Peyer's patch (tissue), 4 donors: ENCODE results near the gene MBNL2. TPM values are rescaled to one million over a fixed set of nuclear protein-coding genes. Genes with fewer than 3 reads are reported as not detected.
A peak's percentile ranks its signal among the peaks of the same experiment; 100 is the strongest.

Experiments
- DNase-seq, 3 donors: peaks; one replicate each; pipeline ENCODE4 v3.0.0-alpha.2; 2017 to 2019
- H3K27ac ChIP-seq, 4 donors: fragments of 200-600 bp; sonication (generic); one replicate each; pipeline ENCODE4 v1.5.1; 2016 to 2019
- H3K27me3 ChIP-seq, 2 donors: fragments of 200-600 bp; sonication (generic); one replicate each; pipeline ENCODE4 v1.5.1; 2019
- H3K36me3 ChIP-seq, 3 donors: fragments of 200-600 bp; sonication (generic); one replicate each; pipeline ENCODE4 v1.5.1; 2016 to 2019
- H3K4me1 ChIP-seq, 4 donors: fragments of 200-600 bp; sonication (generic); one replicate each; pipeline ENCODE4 v1.5.1; 2016 to 2019
- H3K4me3 ChIP-seq, 4 donors: fragments of 200-600 bp; sonication (generic); 1 replicate in 3 of 4; 2 replicates in 1 of 4; pipeline ENCODE4 v1.5.1; 2016 to 2019; ENCODE audit warnings: mild to moderate bottlenecking in 1 of 4
- H3K9me3 ChIP-seq, 4 donors: fragments of 200-600 bp; sonication (generic); one replicate each; pipeline ENCODE4 v1.5.1; 2016 to 2019; ENCODE audit warnings: mild to moderate bottlenecking in 1 of 4
- CTCF ChIP-seq, 6 experiments: fragments of 450-650 bp in 4 of 6; fragments of 200-600 bp in 2 of 6; sonication (generic) in 1 of 6; IDR thresholded peaks; one replicate each; pipeline ENCODE4 v1.5.1; 2017 to 2019; ENCODE audit warnings: antibody characterized with exemption in 6 of 6, mild to moderate bottlenecking in 3 of 6, moderate library complexity in 1 of 6
- POLR2A ChIP-seq, 2 donors: fragments of 450-650 bp; IDR thresholded peaks; one replicate each; pipeline ENCODE4 v1.5.1; 2017; ENCODE audit warnings: antibody characterized with exemption in 2 of 2, mild to moderate bottlenecking in 2 of 2, moderate library complexity in 2 of 2
- total RNA-seq, 4 donors: library from RNA; depleted of rRNA; stranded (reverse); fragments of >200 nt; gene quantifications; one replicate each; pipeline ENCODE4 v1.1.0, GENCODE V29; 2016

MBNL2 gene
- total RNA-seq, 4 donors from 2014 or later, result 27.0 to 44.6 (median 36.3) TPM

DNA sequence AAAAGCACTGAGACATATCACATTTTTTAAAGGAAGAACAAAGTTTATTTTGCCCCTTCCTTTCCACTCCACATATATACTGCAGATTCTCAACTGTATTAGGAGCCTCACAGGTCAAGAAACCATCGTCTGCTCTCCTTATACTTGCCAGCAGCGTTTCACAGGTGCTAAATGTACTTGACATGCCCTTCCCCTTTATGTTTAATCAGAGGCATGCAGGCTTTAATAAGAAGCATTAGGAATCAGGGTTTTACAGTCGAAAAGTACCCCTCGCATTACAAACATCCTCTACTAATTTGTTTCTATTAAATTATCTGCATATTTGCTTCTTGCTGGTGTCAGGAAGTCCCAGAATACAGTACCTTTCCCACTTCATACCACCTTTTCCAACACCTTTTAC lies 208.2 kb downstream of the MBNL2 start:
- Histone ChIP-seq H3K4me1 (peaks cover 0 to 10% (median 2%) of the 10 kb centered on the region in 4 donors), H3K27me3 (no peaks in the 10 kb centered on the region), H3K9me3 (no peaks in the 10 kb centered on the region), H3K27ac (peak overlapping the region in 1 of 4 donors; percentile 10), H3K36me3 (no peaks in the 10 kb centered on the region), H3K4me3 (no peak overlapping the region)
- no peak for DNase-seq
- TF ChIP-seq CTCF (IDR thresholded peaks at IDR 0.05), result no peak

DNA sequence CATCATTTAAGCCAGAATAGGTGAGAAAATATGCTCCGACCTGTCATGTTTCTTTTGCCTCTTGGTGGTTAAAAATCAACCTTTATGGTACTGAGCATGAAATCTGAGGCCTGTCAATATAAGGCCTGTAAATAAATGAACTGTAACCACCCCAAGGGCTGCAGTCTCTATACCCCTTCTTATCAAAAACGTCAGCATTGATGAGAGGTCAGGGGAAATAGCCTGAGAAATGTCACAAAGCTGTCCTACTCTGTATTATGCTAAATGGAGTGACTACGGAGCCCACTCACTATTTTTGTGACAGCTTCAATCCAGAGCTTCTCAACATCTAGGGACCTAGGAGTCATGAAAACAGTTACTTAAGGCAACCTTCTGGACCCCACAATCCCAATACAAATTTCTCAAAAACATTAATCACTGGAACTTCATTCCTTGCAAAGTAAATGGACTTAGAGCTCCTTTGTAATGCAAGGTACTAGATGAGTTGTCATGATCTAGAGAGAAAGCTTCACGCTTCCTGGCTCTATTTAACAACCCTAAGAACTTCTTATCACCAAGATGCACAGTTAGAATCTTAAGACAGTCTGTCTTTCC lies 209.1 kb downstream of the MBNL2 start:
- no peak for DNase-seq
- H3K27ac ChIP-seq, result no peak overlapping the region

DNA sequence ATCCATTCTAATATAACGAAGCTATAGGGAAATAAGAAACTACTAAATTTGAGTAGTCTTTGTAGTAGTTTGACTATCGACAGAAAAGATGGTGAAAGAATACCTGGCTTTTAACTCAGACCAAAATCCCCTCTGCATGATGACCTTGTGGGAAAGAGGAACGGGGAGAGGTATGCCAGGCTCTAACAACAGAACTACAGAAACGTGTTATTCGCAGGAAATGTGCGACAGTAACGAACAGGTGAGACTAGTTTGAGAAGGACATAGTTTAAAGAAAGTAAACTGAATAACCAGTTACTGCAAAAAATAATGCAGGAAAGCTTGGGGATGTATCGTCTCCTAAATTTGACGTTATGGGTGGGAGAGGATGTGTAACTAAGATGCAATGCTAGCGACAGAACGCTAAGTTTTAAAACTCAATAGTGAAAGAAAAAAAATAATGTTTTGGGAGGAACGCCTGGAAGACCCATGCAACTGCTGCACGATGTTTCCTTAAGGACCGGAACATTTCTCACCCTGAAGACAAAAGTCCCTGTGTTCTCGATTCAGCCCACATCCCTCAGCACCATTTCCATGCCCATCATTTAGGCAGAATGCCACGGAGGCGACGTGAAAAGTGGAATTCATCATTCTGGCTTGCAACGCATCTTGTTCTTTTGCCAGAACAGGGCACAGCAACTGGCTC lies 210.2 kb downstream of the MBNL2 start:
- Histone ChIP-seq H3K36me3 (no peaks in the 10 kb centered on the region), H3K27ac (peak overlapping the region; percentile 93 to 100 (median 98)), H3K9me3 (no peaks in the 10 kb centered on the region), H3K27me3 (no peaks in the 10 kb centered on the region), H3K4me3 (peak overlapping the region; percentile 60 to 77 (median 69)), H3K4me1 (peaks cover 0 to 15% (median 5%) of the 10 kb centered on the region in 4 donors)
- TF ChIP-seq CTCF (IDR thresholded peaks at IDR 0.05) (no peak), POLR2A (IDR thresholded peaks at IDR 0.05) (peak in 1 of 2 donors; percentile 33)
- no peak for DNase-seq

More for the DNA sequence above, 209.1 kb downstream of the MBNL2 start:
- H3K27me3 ChIP-seq, result no peaks in the 10 kb centered on the region
- peaks cover 0 to 11% (median 5%) of the 10 kb centered on the region in 4 donors for H3K4me1 ChIP-seq
- no peak for TF ChIP-seq POLR2A (IDR thresholded peaks at IDR 0.05)
- no peak for TF ChIP-seq CTCF (IDR thresholded peaks at IDR 0.05)
- no peaks in the 10 kb centered on the region for H3K36me3 ChIP-seq
- H3K9me3 ChIP-seq, result no peaks in the 10 kb centered on the region
- no peak overlapping the region for H3K4me3 ChIP-seq

DNA sequence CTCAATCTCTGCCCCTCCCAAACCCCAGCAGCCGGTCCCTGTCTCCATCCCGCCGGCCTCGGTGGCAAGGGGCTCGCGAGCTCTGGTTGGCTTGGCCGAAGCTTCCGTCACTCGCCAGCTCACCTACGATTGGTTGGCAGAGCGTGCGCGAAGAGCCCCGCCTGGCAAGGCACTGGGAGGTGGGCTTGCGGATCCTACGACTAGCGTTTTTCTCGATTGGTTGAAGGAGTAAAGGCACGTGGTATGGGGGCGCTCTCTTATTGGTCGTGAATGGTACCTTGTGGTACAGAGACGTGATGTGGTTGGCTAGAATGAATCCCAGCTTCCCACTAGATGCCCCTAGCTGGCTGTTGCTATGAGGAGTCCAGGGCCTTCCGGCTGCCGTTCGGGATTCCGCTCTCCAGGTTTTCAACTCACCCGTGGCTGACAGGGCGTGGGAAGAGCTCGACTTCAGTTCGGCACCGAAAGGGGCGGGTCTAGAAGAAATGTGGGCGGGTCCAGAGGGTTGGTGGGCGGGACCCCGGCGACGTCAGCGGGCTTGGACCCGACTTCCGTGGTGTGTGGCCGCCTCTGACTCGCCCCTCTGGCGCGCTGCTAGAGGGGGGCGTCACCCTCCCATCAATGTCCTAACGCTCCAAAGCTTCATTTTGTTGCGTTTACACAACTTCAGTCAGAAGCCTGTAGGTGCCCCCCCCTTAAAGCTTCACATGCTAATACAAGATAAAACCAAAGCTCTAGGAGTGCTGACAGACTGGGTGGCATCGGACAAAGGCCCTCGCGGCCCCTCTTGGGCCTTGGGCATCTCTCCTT lies 211.0 kb downstream of the MBNL2 start:
- H3K27ac ChIP-seq, result peak overlapping the region; percentile 93 to 100 (median 98)
- H3K27me3 ChIP-seq, result no peaks in the 10 kb centered on the region
- peak overlapping the region; percentile 60 to 77 (median 69) for H3K4me3 ChIP-seq
- peak; percentile 96 to 99 (median 99) for DNase-seq
- no peaks in the 10 kb centered on the region for H3K9me3 ChIP-seq
- peaks cover 0 to 23% (median 5%) of the 10 kb centered on the region in 4 donors for H3K4me1 ChIP-seq
- H3K36me3 ChIP-seq, result no peaks in the 10 kb centered on the region
- TF ChIP-seq CTCF (IDR thresholded peaks at IDR 0.05) (peak in 1 of 6 experiments; percentile 17), POLR2A (IDR thresholded peaks at IDR 0.05) (peak in 1 of 2 donors; percentile 29)

DNA sequence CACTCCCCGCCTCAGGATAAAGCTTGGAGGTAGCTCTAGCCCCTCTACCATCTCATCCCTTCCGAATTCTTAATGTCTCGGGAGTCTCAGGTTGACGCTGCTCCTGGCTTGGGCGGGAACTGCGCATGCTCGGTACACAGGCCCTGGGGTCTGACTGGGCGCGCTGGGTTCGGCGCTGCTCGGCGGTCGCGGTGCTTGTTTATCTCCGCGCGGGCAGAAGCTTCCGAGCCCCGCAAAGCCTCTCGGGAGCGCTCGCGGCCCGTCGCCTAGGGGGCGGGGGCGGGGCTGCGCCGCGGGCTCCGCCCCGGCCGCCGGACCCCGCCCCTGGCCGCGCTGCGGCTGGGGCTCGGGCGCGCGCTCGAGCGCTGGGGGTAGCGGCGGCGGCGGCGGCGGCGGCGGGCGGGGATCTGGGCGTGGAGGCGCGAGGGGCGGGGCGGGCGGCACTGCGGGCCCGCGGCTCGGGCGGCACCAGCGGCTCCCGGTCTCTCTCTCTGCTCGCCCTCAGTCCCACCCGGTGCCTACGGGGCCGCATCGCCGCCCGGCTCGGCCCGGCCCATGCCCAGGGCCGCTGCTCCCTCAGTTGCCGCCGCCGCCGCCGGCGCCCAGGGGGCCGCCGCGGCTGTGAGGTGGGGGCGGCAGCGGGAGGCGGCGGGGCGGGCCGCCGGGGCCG lies 211.7 kb downstream of the MBNL2 start, which contains the start of gene RAP2A:
RAP2A (plus strand) TSS at position 443 of the 670 bp plus-strand sequence. CDS start 302 bp downstream, outside the sequence.
- peak; percentile 86 to 96 (median 91) for DNase-seq

More for the DNA sequence above, 211.7 kb downstream of the MBNL2 start, which contains the start of gene RAP2A:
- TF ChIP-seq POLR2A (IDR thresholded peaks at IDR 0.05) (peak; percentile 74 to 86), CTCF (IDR thresholded peaks at IDR 0.05) (no peak)
- no peaks in the 10 kb centered on the region for H3K27me3 ChIP-seq
- peak within 1 kb of the TSS; percentile 60 to 77 (median 73) for H3K4me3 ChIP-seq
- peaks cover 0 to 24% (median 5%) of the 10 kb centered on the region in 4 donors for H3K4me1 ChIP-seq
- no peaks in the 10 kb centered on the region for H3K36me3 ChIP-seq
- H3K27ac ChIP-seq, result peak within 1 kb of the TSS; percentile 93 to 100 (median 98)
- no peaks in the 10 kb centered on the region for H3K9me3 ChIP-seq
